B cell (primary cell): ENCODE measurements around the gene CHCHD4. TPM values are rescaled to one million over a fixed set of nuclear protein-coding genes. Genes with fewer than 3 reads are reported as not detected.

ENCODE experiments used
- ATAC-seq: fragments of 200-7000 bp; cut with Tn5 transposase; one replicate; pipeline ENCODE4 v1.10.0; 2021; ENCODE audit warnings: low read depth, mild to moderate bottlenecking, moderate number of reproducible peaks, moderate library complexity
- CTCF ChIA-PET: fragments of 350-600 bp; sonication (Branson Sonifier 250); formaldehyde crosslinking; loops from one replicate; lab custom pipeline; 2021; ENCODE audit warnings: antibody characterized with exemption, inconsistent platforms; lab: Charles Lee
- POLR2A ChIA-PET: fragments of 350-600 bp; sonication (Branson Sonifier 250); formaldehyde crosslinking; loops from one replicate; lab custom pipeline; 2021; ENCODE audit warnings: antibody characterized with exemption; lab: Charles Lee
- DNase-seq: peaks from one replicate; pipeline ENCODE4 v3.0.0; 2013
- H2AFZ ChIP-seq: 2 replicates; pipeline ENCODE4 v1.6.1; 2012; ENCODE audit warnings: mild to moderate bottlenecking, low read depth, low read length; ENCODE audit not compliant: insufficient read depth, poor library complexity, severe bottlenecking
- H3K27ac ChIP-seq, 2 donors: 1 replicate in 1 of 2; 2 replicates in 1 of 2; pipeline ENCODE4 v1.5.1; 2012 to 2013; ENCODE audit warnings: low read length in 2 of 2, mild to moderate bottlenecking in 2 of 2, moderate library complexity in 1 of 2
- H3K27me3 ChIP-seq, 4 experiments: fragments of 200-600 bp in 1 of 4; sonication (generic) in 1 of 4; replicated peaks in 1 of 4; 1 replicate in 2 of 4; 2 replicates in 2 of 4; pipeline versions ENCODE4 v1.6.1 to v1.7.0; 2013 to 2016; ENCODE audit warnings: low read length in 3 of 4, mild to moderate bottlenecking in 2 of 4, mixed read lengths in 1 of 4, moderate library complexity in 1 of 4; ENCODE audit not compliant: insufficient read depth in 4 of 4, control insufficient read depth in 3 of 4; ENCODE audit errors: control extremely low read depth in 1 of 4
- H3K36me3 ChIP-seq, 2 experiments: replicated peaks in 1 of 2; 1 replicate in 1 of 2; 2 replicates in 1 of 2; pipeline versions ENCODE4 v1.6.1 to v1.7.1; 2013; ENCODE audit warnings: low read length in 1 of 2; ENCODE audit not compliant: insufficient read depth in 2 of 2, control insufficient read depth in 1 of 2; ENCODE audit errors: control extremely low read depth in 1 of 2, extremely low read depth in 1 of 2
- H3K4me1 ChIP-seq, 2 donors: fragments of 200-600 bp in 1 of 2; sonication (generic) in 1 of 2; 1 replicate in 1 of 2; 2 replicates in 1 of 2; pipeline versions ENCODE4 v1.5.1 to v1.6.1; 2013 to 2017; ENCODE audit warnings: low read length in 2 of 2; ENCODE audit not compliant: control insufficient read depth in 2 of 2, insufficient read depth in 2 of 2
- H3K4me2 ChIP-seq: replicated peaks from 2 replicates; pipeline ENCODE3; 2012; ENCODE audit warnings: mild to moderate bottlenecking, low read depth, low read length; ENCODE audit not compliant: poor library complexity, severe bottlenecking
- H3K4me3 ChIP-seq, 5 experiments: fragments of 200-600 bp in 1 of 5; sonication (generic) in 1 of 5; 1 replicate in 3 of 5; 2 replicates in 2 of 5; pipeline versions ENCODE4 v1.5.1 to v1.7.0; 2011 to 2016; ENCODE audit warnings: low read length in 4 of 5, mild to moderate bottlenecking in 4 of 5, low read depth in 2 of 5, control low read depth in 1 of 5, moderate library complexity in 1 of 5; ENCODE audit not compliant: insufficient read depth in 1 of 5; ENCODE audit errors: control extremely low read depth in 1 of 5, extremely low read depth in 1 of 5
- H3K79me2 ChIP-seq: fragments of 200-600 bp; sonication (generic); one replicate; pipeline ENCODE4 v1.6.0; 2016; ENCODE audit warnings: low read length; ENCODE audit not compliant: control insufficient read depth, insufficient read depth
- H3K9ac ChIP-seq: fragments of 200-600 bp; sonication (generic); 2 replicates; pipeline ENCODE4 v1.6.1; 2017; ENCODE audit warnings: mild to moderate bottlenecking, low read length, moderate library complexity
- H3K9me3 ChIP-seq, 3 donors: one replicate each; pipeline versions ENCODE4 v1.6.1 to v1.7.1; 2013; ENCODE audit warnings: low read length in 2 of 3; ENCODE audit not compliant: control insufficient read depth in 2 of 3, insufficient read depth in 1 of 3; ENCODE audit errors: control extremely low read depth in 1 of 3
- H4K20me1 ChIP-seq: 2 replicates; pipeline ENCODE4 v1.6.0; 2012; ENCODE audit warnings: mild to moderate bottlenecking, low read length; ENCODE audit not compliant: insufficient read depth, control insufficient read depth, poor library complexity, severe bottlenecking
- H3K27ac Mint-ChIP-seq: one replicate; pipeline ENCODE4 v1.8.0; 2021; ENCODE audit warnings: mixed read lengths
- H3K27me3 Mint-ChIP-seq: one replicate; pipeline ENCODE4 v1.8.0; 2021; ENCODE audit warnings: mixed read lengths
- H3K4me1 Mint-ChIP-seq: one replicate; pipeline ENCODE4 v1.8.0; 2021; ENCODE audit warnings: mixed read lengths
- H3K4me3 Mint-ChIP-seq: one replicate; pipeline ENCODE4 v1.8.0; 2021; ENCODE audit warnings: mixed read lengths
- H3K9me3 Mint-ChIP-seq: one replicate; pipeline ENCODE4 v1.8.0; 2022; ENCODE audit warnings: mixed read lengths; ENCODE audit not compliant: insufficient read depth
- EZH2 ChIP-seq: IDR thresholded peaks from 2 replicates; pipeline ENCODE4 v1.6.1; 2012; ENCODE audit warnings: borderline replicate concordance, low read depth, mild to moderate bottlenecking, moderate library complexity, low read length; ENCODE audit not compliant: insufficient read depth, poor library complexity, severe bottlenecking
- WGBS: methylation state at CpG from one replicate; pipeline ENCODE4 v1.1.5; 2013; ENCODE audit warnings: missing lambda C conversion rate; ENCODE audit not compliant: insufficient coverage; 5-methylcytosine and 5-hydroxymethylcytosine counted together
- intact Hi-C: fragments of 100-400 bp; cut with micrococcal nuclease; formaldehyde crosslinking; loops from one replicate; pipeline ENCODE4 v1.10.0; 2022
- polyA plus RNA-seq: library from polyadenylated mRNA; depleted of rRNA; stranded (reverse); fragments of >200 nt; gene quantifications from 2 replicates; pipeline ENCODE4 v1.2.3, GENCODE V29; 2012
- total RNA-seq, 2 donors: library from RNA; stranded (reverse); fragments of 120-200 nt in 1 of 2; gene quantifications; 1 replicate in 1 of 2; 2 replicates in 1 of 2; pipeline versions ENCODE4 v1.2.3 to v1.2.4, GENCODE V29; 2013 to 2022
- TF ChIP-seq, protein P1 (sequence below): fragments of 200-600 bp; IDR thresholded peaks from one replicate; pipeline ENCODE4 v1.8.0; 2022; ENCODE audit warnings: antibody characterized with exemption, mild to moderate bottlenecking

Gene CHCHD4
- total and polyA plus RNA-seq, 2 donors (not counting 1 experiment from before 2014, with no cell fraction given) = 3.7 to 8.0 TPM

GRCh38 chr3:14118400-14119381, 6.0 kb downstream of the CHCHD4 start:
- ATAC-seq (no peak), DNase-seq (no peak)
- no peak overlapping the region for H2AFZ ChIP-seq
- peaks cover 16% of the 10 kb centered on the region for H3K4me1 Mint-ChIP-seq
- no peaks in the 10 kb centered on the region for H3K9me3 Mint-ChIP-seq
- no peak overlapping the region for H3K9ac ChIP-seq
- intact Hi-C loops = no loop called here
- POLR2A ChIA-PET = no interaction called here
- WGBS = 80% methylated on average over 10 of the region's 13 CpGs
- no peak overlapping the region for H3K4me3 Mint-ChIP-seq
- peaks cover 6% of the 10 kb centered on the region in 2 donors for H3K4me1 ChIP-seq
- H3K9me3 ChIP-seq = no peaks in the 10 kb centered on the region
- peaks cover 38% of the 10 kb centered on the region for H3K79me2 ChIP-seq
- no peaks in the 10 kb centered on the region for H3K27me3 Mint-ChIP-seq
- CTCF ChIA-PET = no interaction called here
- peaks cover 3 to 42% of the 10 kb centered on the region in 2 experiments for H3K36me3 ChIP-seq
- H3K27me3 ChIP-seq = no peaks in the 10 kb centered on the region
- H3K27ac Mint-ChIP-seq = no peak overlapping the region
- TF ChIP-seq, protein P1, sequence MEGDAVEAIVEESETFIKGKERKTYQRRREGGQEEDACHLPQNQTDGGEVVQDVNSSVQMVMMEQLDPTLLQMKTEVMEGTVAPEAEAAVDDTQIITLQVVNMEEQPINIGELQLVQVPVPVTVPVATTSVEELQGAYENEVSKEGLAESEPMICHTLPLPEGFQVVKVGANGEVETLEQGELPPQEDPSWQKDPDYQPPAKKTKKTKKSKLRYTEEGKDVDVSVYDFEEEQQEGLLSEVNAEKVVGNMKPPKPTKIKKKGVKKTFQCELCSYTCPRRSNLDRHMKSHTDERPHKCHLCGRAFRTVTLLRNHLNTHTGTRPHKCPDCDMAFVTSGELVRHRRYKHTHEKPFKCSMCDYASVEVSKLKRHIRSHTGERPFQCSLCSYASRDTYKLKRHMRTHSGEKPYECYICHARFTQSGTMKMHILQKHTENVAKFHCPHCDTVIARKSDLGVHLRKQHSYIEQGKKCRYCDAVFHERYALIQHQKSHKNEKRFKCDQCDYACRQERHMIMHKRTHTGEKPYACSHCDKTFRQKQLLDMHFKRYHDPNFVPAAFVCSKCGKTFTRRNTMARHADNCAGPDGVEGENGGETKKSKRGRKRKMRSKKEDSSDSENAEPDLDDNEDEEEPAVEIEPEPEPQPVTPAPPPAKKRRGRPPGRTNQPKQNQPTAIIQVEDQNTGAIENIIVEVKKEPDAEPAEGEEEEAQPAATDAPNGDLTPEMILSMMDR = no peak
- TF ChIP-seq EZH2 = no peak
- H4K20me1 ChIP-seq = no peaks in the 10 kb centered on the region
- H3K27ac ChIP-seq = no peak overlapping the region
- no peak overlapping the region for H3K4me3 ChIP-seq
- H3K4me2 ChIP-seq = no peak overlapping the region
